Prostate gland (tissue), 2 donors: ENCODE results near the gene PPP1R12B. TPM values are rescaled to one million over a fixed set of nuclear protein-coding genes. Genes with fewer than 3 reads are reported as not detected.

Source experiments
- DNase-seq: peaks from one replicate; pipeline ENCODE4 v3.0.0-alpha.2; 2019; ENCODE audit warnings: low spot score
- H3K27ac ChIP-seq, 2 donors: fragments of 200-600 bp; sonication (generic); 2 replicates each; pipeline ENCODE4 v1.5.1; 2017 to 2019
- H3K27me3 ChIP-seq: fragments of 200-600 bp; sonication (generic); replicated peaks from 2 replicates; pipeline ENCODE4 v1.5.1; 2019; ENCODE audit not compliant: insufficient read depth
- H3K36me3 ChIP-seq, 2 donors: fragments of 200-600 bp; sonication (generic); 1 replicate in 1 of 2; 2 replicates in 1 of 2; pipeline versions ENCODE4 v1.5.1 to v1.8.1; 2017 to 2019
- H3K4me1 ChIP-seq: fragments of 200-600 bp; sonication (generic); replicated peaks from 2 replicates; pipeline ENCODE4 v1.5.1; 2019
- H3K4me3 ChIP-seq, 2 donors: fragments of 200-600 bp; sonication (generic); 2 replicates each; pipeline ENCODE4 v1.5.1; 2017 to 2019
- H3K9me3 ChIP-seq: fragments of 200-600 bp; sonication (generic); 2 replicates; pipeline ENCODE4 v1.5.1; 2017
- CTCF ChIP-seq, 4 experiments: fragments of 200-600 bp in 2 of 4; fragments of 450-650 bp in 2 of 4; sonication (generic) in 2 of 4; IDR thresholded peaks; 1 replicate in 3 of 4; 2 replicates in 1 of 4; pipeline ENCODE4 v1.5.1; 2016 to 2019; ENCODE audit warnings: antibody characterized with exemption in 4 of 4, mild to moderate bottlenecking in 2 of 4, moderate library complexity in 2 of 4
- POLR2A ChIP-seq: fragments of 450-650 bp; IDR thresholded peaks from one replicate; pipeline ENCODE4 v1.6.1; 2016; ENCODE audit warnings: antibody characterized with exemption, mild to moderate bottlenecking
- POLR2AphosphoS5 ChIP-seq: sonication (generic); formaldehyde crosslinking; IDR thresholded peaks from one replicate; pipeline ENCODE4 v1.6.1; 2017; ENCODE audit warnings: antibody characterized with exemption
- WGBS: methylation state at CpG from one replicate; pipeline ENCODE4 v1.1.5; 2018; 5-methylcytosine and 5-hydroxymethylcytosine counted together
- intact Hi-C: fragments of 100-400 bp; cut with DNase I; formaldehyde crosslinking; loops from one replicate; pipeline ENCODE4 v1.14.2; 2022
- total RNA-seq, 2 donors: library from RNA; depleted of rRNA; stranded (reverse); fragments of >200 nt; gene quantifications; one replicate each; pipeline ENCODE4 v1.1.0, GENCODE V29; 2016

The PPP1R12B gene
- total RNA-seq, 2 donors from 2014 or later, result 116 to 179 TPM

- Histone ChIP-seq H3K4me1 (no peaks in the 10 kb centered on the region), H3K36me3 (peaks cover 0 to 4% of the 10 kb centered on the region in 2 donors), H3K4me3 (no peak overlapping the region), H3K9me3 (no peaks in the 10 kb centered on the region), H3K27ac (peak overlapping the region; percentile 4 to 33), H3K27me3 (no peaks in the 10 kb centered on the region)
- no peak for DNase-seq
- intact Hi-C loops, result no loop called here
- TF ChIP-seq CTCF (IDR thresholded peaks at IDR 0.05) (no peak), POLR2AphosphoS5 (no peak), POLR2A (no peak)
These were observed 237.1 kb downstream of the PPP1R12B start for GRCh38 chr1:202585590-202585933.

GRCh38 chr1:202586018-202586821 is 237.7 kb downstream of the PPP1R12B start:
- 51% methylated on average over 4 of the region's 4 CpGs for WGBS
- Histone ChIP-seq H3K27ac (peak overlapping the region; percentile 4 to 33), H3K4me3 (no peak overlapping the region), H3K9me3 (no peaks in the 10 kb centered on the region), H3K4me1 (no peaks in the 10 kb centered on the region), H3K27me3 (no peaks in the 10 kb centered on the region), H3K36me3 (no peaks in the 10 kb centered on the region)
- TF ChIP-seq POLR2AphosphoS5, result no peak
- no peak for TF ChIP-seq POLR2A
- TF ChIP-seq CTCF (IDR thresholded peaks at IDR 0.05), result no peak
- intact Hi-C loops, result no loop called here
- no peak for DNase-seq

GRCh38 chr1:202586871-202587270 is 238.4 kb downstream of the PPP1R12B start:
- Histone ChIP-seq H3K27ac (peak overlapping the region; percentile 9 to 33), H3K36me3 (no peaks in the 10 kb centered on the region), H3K4me1 (no peaks in the 10 kb centered on the region), H3K9me3 (no peaks in the 10 kb centered on the region), H3K4me3 (no peak overlapping the region), H3K27me3 (no peaks in the 10 kb centered on the region)
- 82% methylated on average over 1 of the region's 1 CpG for WGBS
- DNase-seq, result no peak
- TF ChIP-seq CTCF (IDR thresholded peaks at IDR 0.05), result no peak
- TF ChIP-seq POLR2AphosphoS5, result no peak
- no peak for TF ChIP-seq POLR2A
- intact Hi-C loops, result no loop called here

- Histone ChIP-seq H3K36me3 (no peaks in the 10 kb centered on the region), H3K9me3 (no peaks in the 10 kb centered on the region), H3K4me3 (no peak overlapping the region), H3K27me3 (no peaks in the 10 kb centered on the region), H3K4me1 (no peaks in the 10 kb centered on the region), H3K27ac (peak overlapping the region; percentile 9 to 70)
- TF ChIP-seq CTCF (IDR thresholded peaks at IDR 0.05), result no peak
- no peak for TF ChIP-seq POLR2AphosphoS5
- no peak for TF ChIP-seq POLR2A
- 45% methylated on average over 1 of the region's 1 CpG for WGBS
- DNase-seq, result no peak
- intact Hi-C loops, result no loop called here
These were observed 239.5 kb downstream of the PPP1R12B start for GRCh38 chr1:202587859-202588485.
